ENCODE results near the gene ABR. TPM values are rescaled to one million over a fixed set of nuclear protein-coding genes. Genes with fewer than 3 reads are reported as not detected.

ABR gene
- total RNA-seq, 1 donor from 2014 or later = 119 TPM

DNA sequence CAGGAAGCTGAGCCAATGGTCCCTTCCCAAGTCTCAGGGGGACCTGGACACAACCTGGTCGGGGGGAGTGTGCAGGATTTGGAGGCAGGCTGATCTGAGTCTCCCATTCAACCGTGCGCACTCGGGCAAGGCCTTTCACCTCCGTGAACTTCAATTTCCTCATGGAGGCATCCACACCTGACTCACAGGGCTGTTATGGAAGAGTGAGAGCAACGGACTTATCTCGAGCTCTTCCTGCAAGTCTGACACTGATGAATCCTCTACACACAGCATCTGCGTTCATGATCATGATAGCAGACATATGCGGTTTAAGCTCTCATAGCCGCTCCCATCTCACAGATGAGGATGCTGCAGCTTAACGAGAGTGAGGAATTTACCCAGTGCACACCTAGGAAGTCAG, 161.2 kb downstream of the ABR start:
- Mint-ChIP-seq H3K9me3 (ENCODE audit: low read depth) (no peaks in the 10 kb centered on the region), H3K27ac (ENCODE audit: unreplicated experiment) (no peak overlapping the region), H3K27me3 (ENCODE audit: low read depth) (no peaks in the 10 kb centered on the region), H3K4me3 (ENCODE audit: unreplicated experiment) (no peak overlapping the region), H3K36me3 (ENCODE audit: low read depth) (peaks cover 6% of the 10 kb centered on the region), H3K4me1 (ENCODE audit: low read depth) (peaks cover 9% of the 10 kb centered on the region)
- no peak for DNase-seq (ENCODE audit: low spot score)
- no peak for TF ChIP-seq CTCF (IDR thresholded peaks at IDR 0.05)

GRCh38 chr17:1013729-1014090, 166.1 kb downstream of the ABR start:
- TF ChIP-seq CTCF (IDR thresholded peaks at IDR 0.05) = no peak
- DNase-seq (ENCODE audit: low spot score) = no peak
- no peak overlapping the region for H3K27ac Mint-ChIP-seq (ENCODE audit: unreplicated experiment)
- H3K9me3 Mint-ChIP-seq (ENCODE audit: low read depth) = no peaks in the 10 kb centered on the region
- no peaks in the 10 kb centered on the region for H3K4me1 Mint-ChIP-seq (ENCODE audit: low read depth)
- no peaks in the 10 kb centered on the region for H3K27me3 Mint-ChIP-seq (ENCODE audit: low read depth)
- no peak overlapping the region for H3K4me3 Mint-ChIP-seq (ENCODE audit: unreplicated experiment)
- peaks cover 5% of the 10 kb centered on the region for H3K36me3 Mint-ChIP-seq (ENCODE audit: low read depth)

DNA sequence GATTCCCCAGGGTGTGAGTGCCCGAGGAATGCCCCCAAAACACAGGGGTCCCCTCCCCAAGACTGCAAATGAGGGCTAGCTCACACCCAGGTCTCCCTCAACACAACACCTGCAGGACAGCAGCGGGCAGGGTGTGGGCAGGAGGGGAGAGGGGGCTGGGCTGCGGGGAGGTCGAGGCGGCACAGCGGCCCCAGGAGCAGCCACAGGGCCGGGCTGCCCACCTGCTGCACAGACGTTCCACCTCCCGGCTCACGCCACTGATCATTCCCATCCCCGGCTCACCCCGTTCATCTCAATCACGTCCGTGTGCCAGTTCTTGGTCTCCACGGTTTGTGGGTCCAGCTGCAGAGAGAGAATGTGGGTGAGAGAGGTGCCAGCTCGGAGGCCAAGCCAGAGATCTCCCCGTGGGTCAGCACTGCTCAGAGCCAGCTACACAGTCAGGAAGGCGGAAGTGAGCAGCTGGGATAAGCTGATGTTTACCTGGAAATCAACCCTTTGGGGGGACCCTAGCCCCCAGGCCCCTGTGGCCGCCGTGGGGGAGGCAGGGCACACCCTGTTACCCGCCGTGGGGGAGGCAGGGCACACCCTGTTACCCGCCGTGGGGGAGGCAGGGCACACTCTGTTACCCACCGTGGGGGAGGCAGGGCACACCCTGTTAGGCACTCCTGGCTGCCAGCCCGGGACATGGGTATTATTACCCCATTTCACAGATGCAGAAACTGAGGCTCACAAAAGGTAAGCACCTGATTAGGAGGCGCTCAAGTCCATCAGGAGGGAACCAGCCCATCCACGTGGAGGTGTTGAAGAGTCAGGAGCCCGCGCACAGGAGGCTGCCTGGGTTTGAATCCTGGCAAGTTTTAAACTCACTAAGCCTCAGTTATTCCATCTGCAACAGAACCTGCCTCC, 166.7 kb downstream of the ABR start:
- Mint-ChIP-seq H3K27ac (ENCODE audit: unreplicated experiment) (no peak overlapping the region), H3K9me3 (ENCODE audit: low read depth) (no peaks in the 10 kb centered on the region), H3K4me1 (ENCODE audit: low read depth) (no peaks in the 10 kb centered on the region), H3K4me3 (ENCODE audit: unreplicated experiment) (no peak overlapping the region), H3K36me3 (ENCODE audit: low read depth) (peaks cover 6% of the 10 kb centered on the region), H3K27me3 (ENCODE audit: low read depth) (no peaks in the 10 kb centered on the region)
- peak; percentile 66 for DNase-seq (ENCODE audit: low spot score)
- no peak for TF ChIP-seq CTCF (IDR thresholded peaks at IDR 0.05)

- Mint-ChIP-seq H3K9me3 (ENCODE audit: low read depth) (no peaks in the 10 kb centered on the region), H3K4me1 (ENCODE audit: low read depth) (no peaks in the 10 kb centered on the region), H3K36me3 (ENCODE audit: low read depth) (peaks cover 7% of the 10 kb centered on the region), H3K27ac (ENCODE audit: unreplicated experiment) (no peak overlapping the region), H3K27me3 (ENCODE audit: low read depth) (no peaks in the 10 kb centered on the region), H3K4me3 (ENCODE audit: unreplicated experiment) (no peak overlapping the region)
- TF ChIP-seq CTCF (IDR thresholded peaks at IDR 0.05) = no peak
- DNase-seq (ENCODE audit: low spot score) = peak; percentile 86
These were observed 167.7 kb downstream of the ABR start for GRCh38 chr17:1011760-1012735.

DNA sequence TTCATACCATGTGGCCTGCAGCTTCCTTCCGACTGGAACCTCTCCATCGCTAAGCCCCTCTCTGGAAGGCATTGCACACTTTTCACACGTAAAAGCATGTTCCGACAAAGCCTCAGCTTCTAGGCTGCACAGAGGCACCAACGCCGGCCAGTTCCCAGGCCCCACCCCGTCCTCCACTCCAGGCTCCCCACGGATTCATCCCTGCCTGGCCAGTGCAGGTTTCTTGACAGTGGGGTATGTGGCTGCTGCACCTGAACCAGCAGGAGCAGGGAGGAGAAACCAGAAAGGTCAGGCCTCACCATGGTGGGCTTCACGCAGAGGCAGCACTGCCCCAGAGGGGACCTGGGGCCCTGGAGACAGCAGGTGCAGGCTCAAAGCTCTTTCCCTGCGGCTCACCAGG, 168.6 kb downstream of the ABR start:
- H3K4me1 Mint-ChIP-seq (ENCODE audit: low read depth) = peaks cover under 1% of the 10 kb centered on the region
- no peaks in the 10 kb centered on the region for H3K9me3 Mint-ChIP-seq (ENCODE audit: low read depth)
- H3K27ac Mint-ChIP-seq (ENCODE audit: unreplicated experiment) = no peak overlapping the region
- no peak overlapping the region for H3K4me3 Mint-ChIP-seq (ENCODE audit: unreplicated experiment)
- H3K36me3 Mint-ChIP-seq (ENCODE audit: low read depth) = peaks cover 7% of the 10 kb centered on the region
- H3K27me3 Mint-ChIP-seq (ENCODE audit: low read depth) = no peaks in the 10 kb centered on the region
- no peak for DNase-seq (ENCODE audit: low spot score)
- TF ChIP-seq CTCF (IDR thresholded peaks at IDR 0.05) = no peak

All from chondrocyte (in vitro differentiated cells).